ENCODE data around the gene PTPRN. TPM values are rescaled to one million over a fixed set of nuclear protein-coding genes. Genes with fewer than 3 reads are reported as not detected.

PTPRN gene
- total and polyA plus RNA-seq, 2 of the 8 experiments (the other 6 are each of a cell fraction or from before 2014, with no cell fraction given): 5.4 to 8.2 TPM

GRCh38 chr2:219279151-219279915 lies 29.9 kb downstream of the PTPRN start, which contains the start of gene DNAJB2:
Gene DNAJB2, plus strand, starts transcription at chr2:219279366. Its CDS starts 468 bp downstream, at chr2:219279834.
- Histone ChIP-seq H3K9ac (replicated peaks in 1 of 4; ENCODE audit: extremely low read depth in 1 of 4, low read depth in 3 of 4, low read length in 3 of 4) (peak within 1 kb of the TSS in 3 of 4 experiments; percentile 38 to 49 (median 41); a peak in 4 of 7 replicates), H3K18ac (ENCODE audit: extremely low read depth, low read length) (peak within 1 kb of the TSS; percentile 87; the same call in 1 of the 2 replicates), H3K27ac (ENCODE audit: low read depth, low read length) (peak within 1 kb of the TSS; percentile 66; the same call in 1 of the 2 replicates), H3K4me2 (ENCODE audit: insufficient read depth in 1 of 2, low read depth in 2 of 2, low read length in 2 of 2) (peak within 1 kb of the TSS; percentile 73 to 87), H4K20me1 (replicated peaks in 1 of 2; ENCODE audit: control insufficient read depth in 1 of 2, insufficient read depth in 2 of 2, low read length in 2 of 2) (no peaks in the 10 kb centered on the region), H3K4me3 (ENCODE audit: extremely low read depth in 1 of 4, insufficient read depth in 2 of 4, low read depth in 3 of 4, low read length in 4 of 4) (peak within 1 kb of the TSS; percentile 45 to 75 (median 52)), H3K79me1 (ENCODE audit: low read depth, low read length) (no peaks in the 10 kb centered on the region; the same call in 1 of the 2 replicates), H3K4me1 (replicated peaks in 1 of 4; ENCODE audit: control insufficient read depth in 3 of 4, insufficient read depth in 4 of 4, low read length in 3 of 4) (peaks cover 9 to 23% (median 13%) of the 10 kb centered on the region in 4 experiments), H4K5ac (ENCODE audit: insufficient read length, low read depth, low read length) (peak within 1 kb of the TSS; percentile 41), H3K36me3 (ENCODE audit: control insufficient read depth in 2 of 4, insufficient read depth in 4 of 4, low read length in 3 of 4) (peaks cover 0 to 4% (median under 1%) of the 10 kb centered on the region in 4 experiments; a peak in 2 of 8 replicates), H3K56ac (replicated peaks; ENCODE audit: insufficient read length, low read depth, low read length) (peak within 1 kb of the TSS; percentile 8), H2BK20ac (ENCODE audit: low read length) (no peak within 1 kb of the TSS; the same call in 1 of the 2 replicates), H2BK120ac (replicated peaks; ENCODE audit: low read depth, low read length) (no peak within 1 kb of the TSS), H2AFZ (ENCODE audit: low read length) (peak within 1 kb of the TSS; percentile 67; the same call in 1 of the 2 replicates), H3K9me3 (ENCODE audit: insufficient read depth in 2 of 2, low read depth in 1 of 2, low read length in 1 of 2) (no peaks in the 10 kb centered on the region), H3K27me3 (replicated peaks in 1 of 4; ENCODE audit: control insufficient read depth in 3 of 4, extremely low read depth in 1 of 4, insufficient read depth in 3 of 4, low read length in 3 of 4) (no peaks in the 10 kb centered on the region; a peak in 1 of 7 replicates), H3K23ac (ENCODE audit: insufficient read length) (no peak within 1 kb of the TSS), H4K91ac (replicated peaks; ENCODE audit: insufficient read length, low read length) (no peak within 1 kb of the TSS), H2BK15ac (ENCODE audit: low read length) (peak within 1 kb of the TSS; percentile 19; the same call in 1 of the 2 replicates), H3K23me2 (ENCODE audit: low read depth, low read length) (peaks cover 8% of the 10 kb centered on the region; the same call in 1 of the 2 replicates), H2BK5ac (ENCODE audit: low read depth, low read length) (peak within 1 kb of the TSS; percentile 66; the same call in 1 of the 2 replicates), H3K4ac (replicated peaks; ENCODE audit: insufficient read length, low read depth, low read length) (no peak within 1 kb of the TSS), H3K14ac (ENCODE audit: insufficient read length) (no peak within 1 kb of the TSS), H2AK5ac (ENCODE audit: low read depth, low read length) (no peak within 1 kb of the TSS; the same call in 1 of the 2 replicates), H3K79me2 (ENCODE audit: control insufficient read depth in 1 of 2, insufficient read depth in 2 of 2, low read length in 2 of 2) (no peaks in the 10 kb centered on the region), H4K8ac (ENCODE audit: extremely low read depth, insufficient read depth, low read length) (no peak within 1 kb of the TSS; the same call in none of the 2 replicates), H2BK12ac (ENCODE audit: low read depth, low read length) (no peak within 1 kb of the TSS)
- no peak for FAIRE-seq
- 2% methylated on average over 39 of the region's 65 CpGs; no CpG with 5 or more reads in 1 of the 2 experiments for WGBS, 2 experiments (ENCODE audit: extremely low coverage in 1 of 2, insufficient coverage in 1 of 2, insufficient read length in 1 of 2, insufficient replicate concordance in 2 of 2, low coverage in 1 of 2, low lambda C conversion rate in 2 of 2, missing lambda C conversion rate in 1 of 2)
- POLR2A ChIA-PET (ENCODE audit: partially characterized antibody): interaction anchor here (0.7 to 4.5 kb wide), 13 partner anchors 12 to 104 kb away, joined by 3 to 33 read pairs (median 4); partner anchors contain the start of genes ABCB6, ATG9A, GLB1L and PTPRN
- CTCF ChIA-PET (ENCODE audit: partially characterized antibody): interaction anchor here (0.6 to 12.1 kb wide), 14 partner anchors 12 to 1522 kb away, joined by 3 to 220 read pairs (median 9); partner anchors contain the start of genes ABCB6, GLB1L, STK16 and TUBA4A
- peak; percentile 89 to 94 for DNase-seq (ENCODE audit: low read depth in 1 of 2, low spot score in 2 of 2)
- TF ChIP-seq JUND (IDR thresholded peaks at IDR 0.05; ENCODE audit: low read length) (peak; percentile 34; the same call in 1 of the 2 replicates), EP300 (IDR thresholded peaks at IDR 0.05; ENCODE audit: borderline replicate concordance in 1 of 2, low read depth in 2 of 2, low read length in 2 of 2) (peak in 1 of 2 experiments; percentile 61; a peak in 1 of 3 replicates), BCL11A (IDR thresholded peaks at IDR 0.05; ENCODE audit: low read depth in 2 of 2, low read length in 2 of 2) (no peak), SP1 (IDR thresholded peaks at IDR 0.05; ENCODE audit: low read depth, low read length) (peak; percentile 78; the same call in 1 of the 2 replicates), RBBP5 (IDR thresholded peaks at IDR 0.05; ENCODE audit: borderline replicate concordance, low read depth, low read length) (0 out of 2 replicates have a peak, but pooled peaks have one; percentile 37), PHF8 (conservative IDR thresholded peaks at IDR 0.05; ENCODE audit: low read depth, low read length) (peak; percentile 60), ATF3 (IDR thresholded peaks at IDR 0.05; ENCODE audit: insufficient read depth, low read depth, low read length) (0 out of 2 replicates have a peak, but pooled peaks have one; percentile 11), POLR2AphosphoS5 (IDR thresholded peaks at IDR 0.05; ENCODE audit: low read depth, low read length) (no peak), TBP (IDR thresholded peaks at IDR 0.05; ENCODE audit: low read depth, low read length) (peak; percentile 50)
